GM12878 (cell line): Measurements from ENCODE around the gene NBEA. TPM values are rescaled to one million over a fixed set of nuclear protein-coding genes. Genes with fewer than 3 reads are reported as not detected.

Experiments
- ATAC-seq: fragments of 200-7000 bp; cut with Tn5 transposase; 3 replicates; pipeline ENCODE4 v1.9.1; 2020; ENCODE audit warnings: mild to moderate bottlenecking, moderate library complexity
- BruUV-seq: library from RNA; stranded (reverse); fragments of 400-500 nt; replicated peaks from 2 replicates; lab custom pipeline; 2021; lab: Mats Ljungman, UMichigan
- CTCF ChIA-PET: fragments of 300-600 bp; sonication (Branson Sonifier 250); formaldehyde crosslinking; extraction: SDS; loops from one replicate; lab custom pipeline; 2021; ENCODE audit warnings: inconsistent platforms; lab: Yijun Ruan, JAX
- POLR2A ChIA-PET: fragments of 350-600 bp; formaldehyde crosslinking; extraction: SDS; loops from one replicate; lab custom pipeline; 2021; ENCODE audit warnings: inconsistent platforms; lab: Charles Lee
- RAD21 ChIA-PET: fragments of 300-600 bp; sonication (Branson Sonifier 250); formaldehyde crosslinking; loops from one replicate; lab custom pipeline; 2023; ENCODE audit warnings: antibody characterized with exemption; ENCODE audit not compliant: unreplicated experiment; lab: Charles Lee
- SMC1A ChIA-PET: fragments of 300-600 bp; sonication (Branson Sonifier 250); formaldehyde crosslinking; loops from one replicate; lab custom pipeline; 2023; ENCODE audit not compliant: unreplicated experiment, uncharacterized antibody; lab: Charles Lee
- DNase-seq: peaks from one replicate; pipeline ENCODE4 v3.0.0-alpha.2; 2011; ENCODE audit warnings: low read depth, low spot score
- FAIRE-seq: peaks from 3 replicates; lab custom pipeline; 2011; peaks lifted over from hg19 to GRCh38; lab: Jason Lieb, UNC
- H2AFZ ChIP-seq: 2 replicates; pipeline ENCODE4 v1.6.0; 2011; ENCODE audit warnings: low read depth, low read length, control low read depth; ENCODE audit not compliant: control insufficient read depth
- H3K27ac ChIP-seq: 2 replicates; pipeline ENCODE4 v1.5.1; 2011; ENCODE audit warnings: control low read depth; ENCODE audit not compliant: control insufficient read depth, insufficient read depth
- H3K27me3 ChIP-seq, 2 experiments: replicated peaks in 1 of 2; 2 replicates each; pipeline versions ENCODE4 v1.6.0 to v1.6.1; 2011; ENCODE audit warnings: low read length in 1 of 2; ENCODE audit not compliant: control insufficient read depth in 2 of 2, insufficient read depth in 2 of 2
- H3K36me3 ChIP-seq, 2 experiments: 2 replicates each; pipeline ENCODE4 v1.5.1; 2011; ENCODE audit warnings: low read length in 1 of 2; ENCODE audit not compliant: control insufficient read depth in 2 of 2, insufficient read depth in 2 of 2
- H3K4me1 ChIP-seq: 2 replicates; pipeline ENCODE4 v1.6.1; 2011; ENCODE audit warnings: mild to moderate bottlenecking, low read length, moderate library complexity, mixed read lengths; ENCODE audit not compliant: control insufficient read depth, insufficient read depth
- H3K4me2 ChIP-seq: 2 replicates; pipeline ENCODE4 v1.6.0; 2011; ENCODE audit warnings: control low read depth; ENCODE audit not compliant: control insufficient read depth, insufficient read depth
- H3K4me3 ChIP-seq: fragments of 200-600 bp; sonication (generic); 2 replicates; pipeline ENCODE4 v1.5.1; 2016
- H3K79me2 ChIP-seq: 2 replicates; pipeline ENCODE4 v1.6.0; 2011; ENCODE audit warnings: low read length; ENCODE audit not compliant: control insufficient read depth, insufficient read depth
- H3K9ac ChIP-seq: 2 replicates; pipeline ENCODE4 v1.8.0; 2011; ENCODE audit warnings: low read length, control low read depth, mixed read lengths; ENCODE audit not compliant: control insufficient read depth, insufficient read depth
- H3K9me3 ChIP-seq: replicated peaks from 3 replicates; pipeline ENCODE4 v1.5.1; 2011; ENCODE audit warnings: mild to moderate bottlenecking, low read length; ENCODE audit not compliant: control insufficient read depth, insufficient read depth
- H4K20me1 ChIP-seq: 2 replicates; pipeline ENCODE4 v1.6.0; 2011; ENCODE audit not compliant: control insufficient read depth, insufficient read depth
- ATF3 ChIP-seq: IDR thresholded peaks from 2 replicates; pipeline ENCODE4 v1.6.1; 2011; ENCODE audit warnings: low read depth, mild to moderate bottlenecking, low read length, moderate library complexity, borderline replicate concordance; ENCODE audit errors: extremely low read depth
- BACH1 ChIP-seq: fragments of 450-650 bp; IDR thresholded peaks from 2 replicates; pipeline ENCODE4 v1.6.1; 2017; ENCODE audit warnings: mild to moderate bottlenecking, borderline replicate concordance
- CTCF ChIP-seq, 3 experiments: IDR thresholded peaks in 2 of 3; conservative IDR thresholded peaks in 1 of 3; 2 replicates each; pipeline ENCODE4 v1.5.1; 2011; ENCODE audit warnings: low read depth in 3 of 3, low read length in 3 of 3, mild to moderate bottlenecking in 3 of 3, control low read depth in 2 of 3, moderate library complexity in 2 of 3, inconsistent platforms in 1 of 3, mixed read lengths in 1 of 3; ENCODE audit not compliant: control insufficient read depth in 2 of 3, insufficient read depth in 1 of 3; ENCODE audit errors: extremely low read depth in 1 of 3
- GATAD2B ChIP-seq: fragments of 450-650 bp; conservative IDR thresholded peaks from 2 replicates; pipeline ENCODE4 v1.6.1; 2017; ENCODE audit warnings: low read depth, mild to moderate bottlenecking, moderate library complexity
- JUNB ChIP-seq: IDR thresholded peaks from 2 replicates; pipeline ENCODE4 v1.6.1; 2016; ENCODE audit warnings: antibody characterized with exemption, mild to moderate bottlenecking
- MEF2B ChIP-seq: fragments of 450-650 bp; IDR thresholded peaks from 2 replicates; pipeline ENCODE4 v1.6.1; 2018; ENCODE audit warnings: mild to moderate bottlenecking, moderate library complexity; ENCODE audit not compliant: partially characterized antibody, poor library complexity, severe bottlenecking
- MXI1 ChIP-seq: fragments of 150-350 bp; IDR thresholded peaks from 2 replicates; pipeline ENCODE4 v1.6.1; 2011; ENCODE audit warnings: low read depth, mild to moderate bottlenecking, inconsistent platforms, low read length, improper control_type of control experiment
- PKNOX1 ChIP-seq: fragments of 450-650 bp; IDR thresholded peaks from 2 replicates; pipeline ENCODE4 v1.6.1; 2016; ENCODE audit warnings: mild to moderate bottlenecking
- RCOR1 ChIP-seq: conservative IDR thresholded peaks from 2 replicates; pipeline ENCODE4 v1.6.1; 2012; ENCODE audit warnings: low read depth, low read length, improper control_type of control experiment
- SIN3A ChIP-seq: IDR thresholded peaks from 2 replicates; pipeline ENCODE4 v1.6.1; 2012; ENCODE audit warnings: low read depth, low read length, improper control_type of control experiment
- SIX5 ChIP-seq: IDR thresholded peaks from 2 replicates; pipeline ENCODE4 v1.6.1; 2011; ENCODE audit warnings: mild to moderate bottlenecking, low read depth, low read length, moderate library complexity; ENCODE audit not compliant: severe bottlenecking
- STAT1 ChIP-seq: fragments of 450-650 bp; conservative IDR thresholded peaks from 2 replicates; pipeline ENCODE4 v1.6.1; 2014; ENCODE audit warnings: antibody characterized with exemption, mild to moderate bottlenecking
- TBL1XR1 ChIP-seq: IDR thresholded peaks from 2 replicates; pipeline ENCODE4 v1.6.1; 2012; ENCODE audit warnings: low read depth, low read length, improper control_type of control experiment
- TCF12 ChIP-seq: IDR thresholded peaks from 2 replicates; pipeline ENCODE4 v1.6.1; 2011; ENCODE audit warnings: low read depth, mild to moderate bottlenecking, low read length
- YBX1 ChIP-seq: fragments of 450-650 bp; IDR thresholded peaks from 2 replicates; pipeline ENCODE4 v1.6.1; 2016; ENCODE audit warnings: antibody characterized with exemption
- ZBTB11 ChIP-seq: fragments of 450-650 bp; formaldehyde crosslinking; IDR thresholded peaks from 2 replicates; pipeline ENCODE4 v1.5.0; 2022; ENCODE audit warnings: mild to moderate bottlenecking, missing genetic modification characterization
- WGBS: methylation state at CpG from one replicate; pipeline ENCODE4 v1.1.6; 2016; ENCODE audit warnings: low lambda C conversion rate; ENCODE audit not compliant: insufficient replicate concordance, insufficient coverage; ENCODE audit errors: missing lambda C conversion rate; 5-methylcytosine and 5-hydroxymethylcytosine counted together
- in situ Hi-C: fragments of 300-500 bp; cut with MboI; formaldehyde crosslinking; loops from 9 replicates; pipeline ENCODE4 v1.14.3; 2018; ENCODE audit warnings: mixed read lengths
- intact Hi-C: fragments of 100-400 bp; cut with micrococcal nuclease; formaldehyde crosslinking; loops from one replicate; pipeline ENCODE4 v1.14.2; 2022; ENCODE audit not compliant: unreplicated experiment
- polyA plus RNA-seq, 11 experiments: library from polyadenylated mRNA; depleted of rRNA in 4 of 11; unstranded in 6 of 11; stranded (reverse) in 5 of 11; fragments of >200 nt; fragmentation: Nextera tagmentation in 4 of 11; fragmentation: Illumina TruSeq in 1 of 11; extraction: Ambion mirVana in 4 of 11; extraction: Trizol in 1 of 11; gene quantifications; 1 replicate in 1 of 11; 2 replicates in 10 of 11; pipeline versions ENCODE4 v1.2.1 to v1.2.3, GENCODE V29; 2011 to 2016; ENCODE audit warnings: inconsistent platforms in 2 of 11, missing spikeins in 2 of 11, low read depth in 1 of 11
- total RNA-seq, 4 experiments: library from RNA; depleted of rRNA in 3 of 4; stranded (reverse); fragments of >200 nt in 3 of 4; fragmentation: Illumina TruSeq in 1 of 4; extraction: Trizol in 1 of 4; gene quantifications; 2 replicates each; pipeline versions ENCODE4 v1.2.1 to v1.2.3, GENCODE V29; 2013 to 2021

The NBEA gene
- total and polyA plus RNA-seq, 10 of the 15 experiments (the other 5 are each of a cell fraction or from before 2014, with no cell fraction given): 0.23 to 3.6 (median 0.55) TPM

GRCh38 chr13:35179494-35179893, 237.4 kb downstream of the NBEA start (continued):
- no peak for TF ChIP-seq ATF3
- no peak for TF ChIP-seq TCF12
- no peak for TF ChIP-seq PKNOX1
- no peak for TF ChIP-seq MEF2B
- TF ChIP-seq YBX1: no peak
- TF ChIP-seq TBL1XR1: no peak
- TF ChIP-seq RCOR1: no peak
- TF ChIP-seq SIX5: no peak

GRCh38 chr13:35179920-35180663, 238.0 kb downstream of the NBEA start:
- Histone ChIP-seq H3K9ac (no peak overlapping the region), H3K36me3 (no peaks in the 10 kb centered on the region), H3K79me2 (no peaks in the 10 kb centered on the region), H4K20me1 (no peaks in the 10 kb centered on the region), H2AFZ (no peak overlapping the region), H3K27ac (no peak overlapping the region), H3K27me3 (no peaks in the 10 kb centered on the region), H3K4me3 (no peak overlapping the region), H3K4me1 (no peaks in the 10 kb centered on the region), H3K4me2 (no peak overlapping the region), H3K9me3 (no peaks in the 10 kb centered on the region)
- in situ Hi-C loops: no loop called here
- DNase-seq: no peak
- WGBS: 34% methylated on average over 3 of the region's 3 CpGs
- no TSS peak for BruUV-seq
- ChIA-PET CTCF (interaction anchor here (0.6 to 1.9 kb wide), 3 partner anchors 11 to 58 kb away, joined by 3 to 8 read pairs (median 4); no protein-coding TSS in a partner anchor), POLR2A (interaction anchor here (0.6 kb wide), 1 partner anchor 312 kb away, joined by 3 read pairs; no protein-coding TSS in a partner anchor), RAD21 (no interaction called here), SMC1A (interaction anchor here (0.6 to 1.6 kb wide), 2 partner anchors 22 to 1700 kb away, joined by 3 read pairs; no protein-coding TSS in a partner anchor)
- intact Hi-C loops: no loop called here
- FAIRE-seq: no peak
- no peak for ATAC-seq
- TF ChIP-seq JUNB: no peak
- TF ChIP-seq BACH1: no peak
- TF ChIP-seq CTCF (IDR thresholded peaks at IDR 0.05 in 2 of 3, conservative IDR thresholded peaks at IDR 0.05 in 1 of 3; ENCODE audit: control insufficient read depth in 2 of 3, extremely low read depth in 1 of 3, insufficient read depth in 1 of 3, low read depth in 3 of 3, low read length in 3 of 3): no peak
- TF ChIP-seq GATAD2B: no peak
- no peak for TF ChIP-seq MXI1
- no peak for TF ChIP-seq SIN3A
- TF ChIP-seq ZBTB11 (CRISPR knock-in tag): no peak
- TF ChIP-seq STAT1: no peak
